Glutamatergic neuron (in vitro differentiated cells): ENCODE measurements around the gene DHX15. TPM values are rescaled to one million over a fixed set of nuclear protein-coding genes. Genes with fewer than 3 reads are reported as not detected.

ENCODE experiments used
- DNase-seq: peaks from one replicate; pipeline ENCODE4 v3.0.0; 2022
- H3K27ac Mint-ChIP-seq: one replicate; pipeline ENCODE4 v1.8.0; 2020; ENCODE audit warnings: mild to moderate bottlenecking, mixed read lengths, inconsistent platforms; ENCODE audit not compliant: unreplicated experiment
- H3K27me3 Mint-ChIP-seq: one replicate; pipeline ENCODE4 v1.8.0; 2020; ENCODE audit warnings: mild to moderate bottlenecking, moderate library complexity, mixed read lengths, inconsistent platforms; ENCODE audit not compliant: unreplicated experiment
- H3K36me3 Mint-ChIP-seq: one replicate; pipeline ENCODE4 v1.8.0; 2020; ENCODE audit warnings: mild to moderate bottlenecking, mixed read lengths, inconsistent platforms; ENCODE audit not compliant: unreplicated experiment
- H3K4me1 Mint-ChIP-seq: one replicate; pipeline ENCODE4 v1.8.0; 2020; ENCODE audit warnings: mild to moderate bottlenecking, low read depth, mixed read lengths, inconsistent platforms; ENCODE audit not compliant: unreplicated experiment
- H3K4me3 Mint-ChIP-seq: one replicate; pipeline ENCODE4 v1.8.0; 2020; ENCODE audit warnings: mild to moderate bottlenecking, mixed read lengths, inconsistent platforms; ENCODE audit not compliant: unreplicated experiment
- H3K9me3 Mint-ChIP-seq: one replicate; pipeline ENCODE4 v1.8.0; 2020; ENCODE audit warnings: mild to moderate bottlenecking, moderate library complexity, mixed read lengths, inconsistent platforms; ENCODE audit not compliant: unreplicated experiment
- total RNA-seq: library from RNA; stranded (reverse); fragmentation: NEBNext Ultra II Directional; extraction: Animal tissue kit (Norgen Biotek cat#: 25700); gene quantifications from one replicate; pipeline ENCODE4 v1.2.1, GENCODE V29; 2021; ENCODE audit not compliant: unreplicated experiment
- TF ChIP-seq, protein P1 (sequence below): fragments of 200-600 bp; sonication (generic); IDR thresholded peaks from one replicate; pipeline ENCODE4 v1.5.0; 2021; ENCODE audit not compliant: partially characterized antibody, unreplicated experiment

Gene DHX15
- total RNA-seq, 1 donor from 2014 or later, result 178 TPM

DNA sequence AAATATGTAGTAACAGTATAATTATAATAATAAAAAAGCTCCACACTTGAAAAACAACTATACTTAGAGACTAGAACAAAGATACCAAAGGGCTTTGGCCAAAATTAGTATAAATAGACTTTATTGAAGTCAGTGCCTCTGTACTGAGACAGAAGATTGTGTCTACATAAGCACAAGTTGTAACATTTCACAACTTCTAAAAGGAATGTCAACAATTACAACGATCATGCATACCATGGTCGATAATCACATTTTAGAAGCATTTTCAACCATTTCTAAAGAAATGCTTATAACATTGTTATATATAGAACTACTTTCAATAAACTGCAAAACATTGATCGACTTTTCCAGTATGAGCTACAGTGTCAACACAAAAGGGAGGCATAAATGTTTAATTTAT lies 57.0 kb downstream of the DHX15 start:
- Mint-ChIP-seq H3K27me3 (no peaks in the 10 kb centered on the region), H3K36me3 (no peaks in the 10 kb centered on the region)

GRCh38 chr4:24521544-24521943 lies 62.8 kb downstream of the DHX15 start:
- Mint-ChIP-seq H3K27me3 (no peaks in the 10 kb centered on the region), H3K4me3 (no peak overlapping the region), H3K9me3 (peaks cover 3% of the 10 kb centered on the region), H3K4me1 (peaks cover 6% of the 10 kb centered on the region), H3K36me3 (no peaks in the 10 kb centered on the region), H3K27ac (no peak overlapping the region)
- TF ChIP-seq, protein P1, sequence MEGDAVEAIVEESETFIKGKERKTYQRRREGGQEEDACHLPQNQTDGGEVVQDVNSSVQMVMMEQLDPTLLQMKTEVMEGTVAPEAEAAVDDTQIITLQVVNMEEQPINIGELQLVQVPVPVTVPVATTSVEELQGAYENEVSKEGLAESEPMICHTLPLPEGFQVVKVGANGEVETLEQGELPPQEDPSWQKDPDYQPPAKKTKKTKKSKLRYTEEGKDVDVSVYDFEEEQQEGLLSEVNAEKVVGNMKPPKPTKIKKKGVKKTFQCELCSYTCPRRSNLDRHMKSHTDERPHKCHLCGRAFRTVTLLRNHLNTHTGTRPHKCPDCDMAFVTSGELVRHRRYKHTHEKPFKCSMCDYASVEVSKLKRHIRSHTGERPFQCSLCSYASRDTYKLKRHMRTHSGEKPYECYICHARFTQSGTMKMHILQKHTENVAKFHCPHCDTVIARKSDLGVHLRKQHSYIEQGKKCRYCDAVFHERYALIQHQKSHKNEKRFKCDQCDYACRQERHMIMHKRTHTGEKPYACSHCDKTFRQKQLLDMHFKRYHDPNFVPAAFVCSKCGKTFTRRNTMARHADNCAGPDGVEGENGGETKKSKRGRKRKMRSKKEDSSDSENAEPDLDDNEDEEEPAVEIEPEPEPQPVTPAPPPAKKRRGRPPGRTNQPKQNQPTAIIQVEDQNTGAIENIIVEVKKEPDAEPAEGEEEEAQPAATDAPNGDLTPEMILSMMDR, result no peak
- DNase-seq, result no peak

More for the DNA sequence above, 57.0 kb downstream of the DHX15 start:
- TF ChIP-seq, protein P1, result no peak
- Mint-ChIP-seq H3K27ac (no peak overlapping the region), H3K4me1 (peaks cover 6% of the 10 kb centered on the region), H3K4me3 (no peak overlapping the region), H3K9me3 (peaks cover 3% of the 10 kb centered on the region)
- no peak for DNase-seq

- no peaks in the 10 kb centered on the region for H3K36me3 Mint-ChIP-seq
- peaks cover 2% of the 10 kb centered on the region for H3K4me1 Mint-ChIP-seq
- H3K27ac Mint-ChIP-seq, result no peak overlapping the region
- H3K9me3 Mint-ChIP-seq, result peaks cover 3% of the 10 kb centered on the region
- TF ChIP-seq, protein P1, result no peak
- no peak for DNase-seq
- H3K27me3 Mint-ChIP-seq, result peaks cover 3% of the 10 kb centered on the region
- H3K4me3 Mint-ChIP-seq, result no peak overlapping the region
These were observed 64.7 kb downstream of the DHX15 start for GRCh38 chr4:24519649-24520048.

DNA sequence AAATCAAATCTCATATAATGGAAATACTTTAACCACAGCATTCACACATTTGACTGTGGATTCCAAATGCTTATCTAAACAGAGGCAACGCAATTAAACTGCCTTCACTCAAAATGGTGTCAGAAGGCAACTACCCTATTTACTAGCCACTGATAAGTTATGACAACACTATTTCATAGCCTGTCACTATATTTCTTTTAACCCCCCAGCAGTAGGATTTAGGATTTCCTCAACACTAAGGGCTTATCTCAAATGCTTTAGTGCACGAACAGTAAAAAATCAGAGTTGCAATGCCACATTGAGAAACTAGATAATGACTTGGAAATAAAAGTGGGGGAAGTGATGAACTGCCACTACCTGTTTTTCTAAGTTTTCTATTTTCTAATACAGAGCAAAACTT lies 66.7 kb downstream of the DHX15 start:
- TF ChIP-seq, protein P1, result no peak
- Mint-ChIP-seq H3K27me3 (peaks cover 3% of the 10 kb centered on the region), H3K27ac (no peak overlapping the region), H3K36me3 (no peaks in the 10 kb centered on the region), H3K4me3 (no peak overlapping the region), H3K9me3 (peaks cover 5% of the 10 kb centered on the region), H3K4me1 (no peaks in the 10 kb centered on the region)
- DNase-seq, result no peak

DNA sequence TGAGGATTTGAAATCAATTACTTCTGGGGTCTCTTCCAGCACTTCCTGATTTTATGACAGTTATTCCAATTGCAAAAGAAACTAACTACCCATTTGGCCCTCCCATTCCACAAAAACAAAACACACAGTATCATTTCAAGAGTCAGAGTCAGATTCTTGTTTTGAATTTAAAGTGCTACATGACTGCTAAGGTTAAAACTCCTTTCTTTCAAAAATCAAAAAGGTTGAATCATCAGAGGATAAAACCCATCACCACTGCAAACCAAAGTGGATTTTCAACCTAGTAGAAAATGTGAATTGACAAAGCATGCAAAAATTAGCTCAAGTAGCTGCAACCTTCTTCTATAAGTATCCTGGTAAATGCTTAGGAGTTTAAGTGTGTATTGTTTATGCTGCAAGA lies 67.4 kb downstream of the DHX15 start:
- Mint-ChIP-seq H3K27me3 (peaks cover 3% of the 10 kb centered on the region), H3K4me1 (no peaks in the 10 kb centered on the region), H3K36me3 (no peaks in the 10 kb centered on the region), H3K4me3 (no peak overlapping the region), H3K27ac (no peak overlapping the region), H3K9me3 (peaks cover 2% of the 10 kb centered on the region)
- TF ChIP-seq, protein P1, result no peak
- DNase-seq, result no peak
